ENCODE measurements around the gene CA10.

The CA10 gene

GRCh38 chr17:51761105-51761504 is 397.4 kb downstream of the CA10 start:
- H3K27ac ChIP-seq (ENCODE audit: low read depth, low read length), result no peak overlapping the region
- H3K27me3 ChIP-seq (ENCODE audit: low read length), result no peaks in the 10 kb centered on the region
- H3K36me3 ChIP-seq (ENCODE audit: low read length), result no peaks in the 10 kb centered on the region
- H3K79me2 ChIP-seq (ENCODE audit: insufficient read depth, low read length), result no peaks in the 10 kb centered on the region
- H3K4me2 ChIP-seq (ENCODE audit: low read depth, low read length, poor library complexity, severe bottlenecking), result no peak overlapping the region
- no peak overlapping the region for H2AFZ ChIP-seq (ENCODE audit: low read depth, low read length, severe bottlenecking)
- H4K20me1 ChIP-seq (ENCODE audit: low read depth, low read length), result no peaks in the 10 kb centered on the region
- no peak overlapping the region for H3K4me3 ChIP-seq (ENCODE audit: insufficient read depth, low read length, poor library complexity, severe bottlenecking)
- H3K9ac ChIP-seq (ENCODE audit: low read length), result no peak overlapping the region
- no peaks in the 10 kb centered on the region for H3K9me3 ChIP-seq (ENCODE audit: insufficient read depth, low read length)
- H3K9me2 ChIP-seq (replicated peaks; ENCODE audit: insufficient read depth, low read length), result no peaks in the 10 kb centered on the region
- H3F3A ChIP-seq (ENCODE audit: insufficient read depth), result no peaks in the 10 kb centered on the region
- TF ChIP-seq CTCF (IDR thresholded peaks at IDR 0.05; ENCODE audit: insufficient read depth, low read length, poor library complexity, severe bottlenecking) (no peak), EZH2phosphoT487 (conservative IDR thresholded peaks at IDR 0.05; ENCODE audit: low read length) (no peak)

DNA sequence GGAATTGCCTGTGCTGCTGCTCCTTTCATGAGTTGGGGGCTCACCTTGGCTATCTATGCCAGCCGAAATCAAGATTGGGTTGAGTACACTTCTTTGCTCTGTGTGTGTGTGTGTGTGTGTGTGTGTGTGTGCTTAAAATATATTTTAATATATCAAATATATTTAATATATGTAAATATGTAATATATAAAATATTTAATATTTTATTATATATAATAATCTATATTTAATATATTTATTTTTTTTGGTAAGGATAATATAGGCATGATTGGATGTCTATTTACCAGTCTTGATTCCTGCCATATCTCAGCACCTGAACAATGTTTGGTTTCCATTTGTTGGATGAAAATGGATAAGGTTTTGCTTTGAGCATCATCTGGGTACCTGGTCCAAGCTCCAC is 399.3 kb downstream of the CA10 start:
- Histone ChIP-seq H3K79me2 (ENCODE audit: insufficient read depth, low read length) (no peaks in the 10 kb centered on the region), H4K20me1 (ENCODE audit: low read depth, low read length) (no peaks in the 10 kb centered on the region), H3K4me2 (ENCODE audit: low read depth, low read length, poor library complexity, severe bottlenecking) (no peak overlapping the region), H3F3A (ENCODE audit: insufficient read depth) (no peaks in the 10 kb centered on the region), H3K9me2 (replicated peaks; ENCODE audit: insufficient read depth, low read length) (no peaks in the 10 kb centered on the region), H3K27ac (ENCODE audit: low read depth, low read length) (no peak overlapping the region), H3K36me3 (ENCODE audit: low read length) (no peaks in the 10 kb centered on the region), H2AFZ (ENCODE audit: low read depth, low read length, severe bottlenecking) (no peak overlapping the region), H3K9me3 (ENCODE audit: insufficient read depth, low read length) (no peaks in the 10 kb centered on the region), H3K27me3 (ENCODE audit: low read length) (no peaks in the 10 kb centered on the region), H3K4me3 (ENCODE audit: insufficient read depth, low read length, poor library complexity, severe bottlenecking) (no peak overlapping the region), H3K9ac (ENCODE audit: low read length) (no peak overlapping the region)
- no peak for TF ChIP-seq CTCF (IDR thresholded peaks at IDR 0.05; ENCODE audit: insufficient read depth, low read length, poor library complexity, severe bottlenecking)
- no peak for TF ChIP-seq EZH2phosphoT487 (conservative IDR thresholded peaks at IDR 0.05; ENCODE audit: low read length)

GRCh38 chr17:51751072-51751471 is 407.4 kb downstream of the CA10 start:
- Histone ChIP-seq H3K27ac (ENCODE audit: low read depth, low read length) (no peak overlapping the region), H3K9ac (ENCODE audit: low read length) (no peak overlapping the region), H3K36me3 (ENCODE audit: low read length) (no peaks in the 10 kb centered on the region), H3K9me2 (replicated peaks; ENCODE audit: insufficient read depth, low read length) (no peaks in the 10 kb centered on the region), H3K4me2 (ENCODE audit: low read depth, low read length, poor library complexity, severe bottlenecking) (no peak overlapping the region), H3K9me3 (ENCODE audit: insufficient read depth, low read length) (no peaks in the 10 kb centered on the region), H3K79me2 (ENCODE audit: insufficient read depth, low read length) (no peaks in the 10 kb centered on the region), H3K27me3 (ENCODE audit: low read length) (no peaks in the 10 kb centered on the region), H2AFZ (ENCODE audit: low read depth, low read length, severe bottlenecking) (no peak overlapping the region), H3F3A (ENCODE audit: insufficient read depth) (no peaks in the 10 kb centered on the region), H4K20me1 (ENCODE audit: low read depth, low read length) (no peaks in the 10 kb centered on the region), H3K4me3 (ENCODE audit: insufficient read depth, low read length, poor library complexity, severe bottlenecking) (no peak overlapping the region)
- no peak for TF ChIP-seq CTCF (IDR thresholded peaks at IDR 0.05; ENCODE audit: insufficient read depth, low read length, poor library complexity, severe bottlenecking)
- TF ChIP-seq EZH2phosphoT487 (conservative IDR thresholded peaks at IDR 0.05; ENCODE audit: low read length), result no peak

Measured in SU-DHL-6 (cell line).